ENCODE data around the gene PKIB. TPM values are rescaled to one million over a fixed set of nuclear protein-coding genes. Genes with fewer than 3 reads are reported as not detected.

Gene PKIB
- total and polyA plus RNA-seq, 2 experiments from 2014 or later, result 51.0 to 85.8 TPM

DNA sequence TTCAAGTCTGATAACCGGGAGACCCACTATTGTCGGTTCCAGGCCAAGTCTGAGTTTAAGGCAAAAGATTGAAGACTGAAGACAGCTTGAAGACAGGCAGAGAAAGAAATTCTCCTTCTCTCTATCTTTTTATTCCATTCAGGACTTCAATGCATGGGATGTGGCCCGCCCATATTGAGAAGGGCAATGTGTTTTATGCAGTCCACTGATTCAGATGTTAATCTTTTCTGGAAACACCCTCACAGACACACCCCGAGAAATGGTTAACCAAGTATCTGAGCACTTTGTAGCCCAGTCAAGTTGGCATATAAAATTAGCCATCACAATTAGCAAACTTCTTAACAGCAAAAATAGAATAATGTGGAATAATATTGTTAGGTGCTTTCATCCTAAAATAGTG is 93.9 kb downstream of the PKIB start:
- no peak overlapping the region for H3K4me3 ChIP-seq
- TF ChIP-seq, protein P1, sequence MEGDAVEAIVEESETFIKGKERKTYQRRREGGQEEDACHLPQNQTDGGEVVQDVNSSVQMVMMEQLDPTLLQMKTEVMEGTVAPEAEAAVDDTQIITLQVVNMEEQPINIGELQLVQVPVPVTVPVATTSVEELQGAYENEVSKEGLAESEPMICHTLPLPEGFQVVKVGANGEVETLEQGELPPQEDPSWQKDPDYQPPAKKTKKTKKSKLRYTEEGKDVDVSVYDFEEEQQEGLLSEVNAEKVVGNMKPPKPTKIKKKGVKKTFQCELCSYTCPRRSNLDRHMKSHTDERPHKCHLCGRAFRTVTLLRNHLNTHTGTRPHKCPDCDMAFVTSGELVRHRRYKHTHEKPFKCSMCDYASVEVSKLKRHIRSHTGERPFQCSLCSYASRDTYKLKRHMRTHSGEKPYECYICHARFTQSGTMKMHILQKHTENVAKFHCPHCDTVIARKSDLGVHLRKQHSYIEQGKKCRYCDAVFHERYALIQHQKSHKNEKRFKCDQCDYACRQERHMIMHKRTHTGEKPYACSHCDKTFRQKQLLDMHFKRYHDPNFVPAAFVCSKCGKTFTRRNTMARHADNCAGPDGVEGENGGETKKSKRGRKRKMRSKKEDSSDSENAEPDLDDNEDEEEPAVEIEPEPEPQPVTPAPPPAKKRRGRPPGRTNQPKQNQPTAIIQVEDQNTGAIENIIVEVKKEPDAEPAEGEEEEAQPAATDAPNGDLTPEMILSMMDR (IDR thresholded peaks at IDR 0.05; ENCODE audit: low read depth, low read length), result no peak
- DNase-seq (ENCODE audit: low read depth in 1 of 2, low spot score in 1 of 2), result no peak

DNA sequence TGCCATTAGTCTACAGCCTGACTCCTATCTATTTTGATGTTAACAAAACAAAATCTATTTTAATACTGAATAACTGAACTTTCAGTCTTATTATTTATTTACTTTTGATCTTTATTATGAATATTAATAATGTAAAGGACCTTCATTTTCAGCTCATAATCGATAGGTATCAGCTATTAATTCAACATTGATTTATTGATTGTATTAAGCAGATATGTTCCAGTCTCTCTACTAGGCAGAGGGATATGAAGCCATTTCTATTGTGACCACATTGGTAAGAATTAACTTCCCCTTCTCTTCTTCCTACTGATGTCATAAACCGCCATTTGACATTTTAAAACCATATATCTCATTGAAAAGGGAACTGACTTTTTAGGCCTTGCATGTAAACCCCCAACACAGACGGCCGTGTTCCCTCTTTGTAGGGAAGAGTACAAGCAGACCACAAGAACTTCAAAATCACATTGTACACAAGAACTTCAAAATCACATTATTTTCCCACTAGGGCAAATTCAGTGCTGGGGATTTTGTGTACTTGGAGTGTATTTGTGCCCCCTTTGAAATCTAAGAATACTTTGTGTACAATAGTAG is 99.8 kb downstream of the PKIB start:
- Histone ChIP-seq H3K4me3 (no peak overlapping the region), H3K36me3 (no peaks in the 10 kb centered on the region), H3K27me3 (no peaks in the 10 kb centered on the region), H3K4me1 (ENCODE audit: low read depth) (peaks cover 7% of the 10 kb centered on the region), H3K9me3 (ENCODE audit: low read depth) (no peaks in the 10 kb centered on the region), H3K27ac (no peak overlapping the region)
- TF ChIP-seq, protein P1 (IDR thresholded peaks at IDR 0.05; ENCODE audit: low read depth, low read length), result no peak
- DNase-seq (ENCODE audit: low read depth in 1 of 2, low spot score in 1 of 2), result no peak

More for the DNA sequence above, 93.9 kb downstream of the PKIB start:
- no peaks in the 10 kb centered on the region for H3K36me3 ChIP-seq
- no peaks in the 10 kb centered on the region for H3K4me1 ChIP-seq (ENCODE audit: low read depth)
- H3K27ac ChIP-seq, result no peak overlapping the region
- H3K9me3 ChIP-seq (ENCODE audit: low read depth), result no peaks in the 10 kb centered on the region
- no peaks in the 10 kb centered on the region for H3K27me3 ChIP-seq

DNA sequence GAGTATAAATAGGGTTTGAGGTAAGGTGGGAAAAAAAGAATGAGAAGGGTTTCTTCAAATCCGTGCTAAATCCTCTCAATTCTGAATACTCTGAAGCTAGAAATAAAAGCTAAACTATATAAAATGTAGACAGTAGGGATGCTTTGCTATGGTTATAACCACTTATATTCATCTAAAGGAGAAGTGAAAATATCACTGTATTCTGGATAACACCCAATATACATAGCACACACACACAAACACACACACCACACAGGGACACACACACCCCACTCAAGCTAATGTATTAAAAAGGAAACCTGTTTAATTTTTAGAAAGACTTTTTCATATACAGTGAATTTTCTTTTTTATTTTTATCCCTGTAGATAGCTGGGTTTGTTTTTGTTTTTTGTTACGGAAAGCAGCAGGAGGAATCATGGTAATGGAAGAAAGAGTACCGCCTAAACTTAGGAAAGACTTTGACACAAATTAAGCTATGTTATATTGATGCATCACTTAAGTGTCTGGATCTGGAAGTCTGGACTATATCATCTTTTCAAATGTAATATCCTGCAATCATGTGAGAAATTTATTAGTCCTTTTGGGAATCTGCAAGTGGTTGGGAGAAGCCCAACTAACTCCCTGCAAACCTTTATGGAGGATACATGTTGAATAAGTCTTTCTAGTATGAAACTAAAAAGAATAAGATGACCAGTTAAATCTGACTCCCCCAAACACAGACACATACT is 100.9 kb downstream of the PKIB start:
- Histone ChIP-seq H3K9me3 (ENCODE audit: low read depth) (no peaks in the 10 kb centered on the region), H3K4me3 (no peak overlapping the region), H3K4me1 (ENCODE audit: low read depth) (peaks cover 7% of the 10 kb centered on the region), H3K36me3 (no peaks in the 10 kb centered on the region), H3K27ac (no peak overlapping the region), H3K27me3 (no peaks in the 10 kb centered on the region)
- TF ChIP-seq, protein P1 (IDR thresholded peaks at IDR 0.05; ENCODE audit: low read depth, low read length), result no peak
- DNase-seq (ENCODE audit: low read depth in 1 of 2, low spot score in 1 of 2), result no peak

DNA sequence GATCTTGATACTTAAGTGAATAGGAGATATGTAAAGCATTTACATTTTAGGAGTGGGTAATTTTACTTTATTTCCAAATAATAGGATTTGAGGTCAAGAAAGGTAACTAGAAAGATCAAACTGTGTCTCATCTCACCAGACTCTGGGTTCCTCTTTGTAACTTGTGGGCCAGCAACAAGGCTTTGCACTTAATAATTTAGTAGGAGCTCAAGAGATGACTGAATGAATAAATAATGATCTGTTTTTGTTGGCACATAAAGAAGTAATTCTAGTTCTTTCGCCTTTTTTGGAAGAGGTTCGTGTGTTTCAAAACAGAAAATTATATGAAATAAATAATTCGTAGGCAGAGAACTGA is 101.9 kb downstream of the PKIB start:
- Histone ChIP-seq H3K4me3 (no peak overlapping the region), H3K27me3 (no peaks in the 10 kb centered on the region)
- TF ChIP-seq, protein P1 (IDR thresholded peaks at IDR 0.05; ENCODE audit: low read depth, low read length), result no peak

DNA sequence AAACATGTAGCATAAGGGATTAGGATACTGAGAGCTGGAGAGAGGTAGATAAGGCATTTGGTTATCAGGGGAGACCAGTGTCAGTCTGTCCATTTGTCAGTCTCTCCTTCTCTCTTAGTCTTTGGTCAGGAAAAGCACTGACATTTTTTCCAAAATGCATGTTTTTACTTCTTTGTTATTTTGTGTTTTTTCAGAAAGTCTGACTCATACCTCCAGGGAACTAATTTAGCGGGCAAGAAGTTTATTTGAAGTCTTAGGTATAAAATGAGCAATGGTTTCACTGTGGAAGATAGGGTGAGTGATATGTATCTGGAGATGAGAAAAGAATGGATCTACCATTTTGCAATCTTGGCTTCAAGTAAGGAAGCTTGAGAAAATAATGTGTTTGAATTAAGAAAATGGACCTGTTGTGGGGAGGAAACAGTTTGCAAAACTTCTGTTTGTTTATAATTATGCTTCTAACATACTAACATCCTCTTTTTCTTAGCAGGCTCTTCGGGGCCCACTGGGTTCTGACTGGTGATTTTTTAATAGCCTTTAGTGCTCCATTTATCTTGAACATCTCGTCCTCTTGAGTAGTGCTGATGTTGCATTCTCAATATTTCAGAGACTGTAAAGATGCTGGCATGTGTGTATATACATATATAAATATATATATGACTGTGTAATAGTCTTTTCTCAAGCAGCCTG is 102.4 kb downstream of the PKIB start:
- H3K36me3 ChIP-seq, result no peaks in the 10 kb centered on the region
- no peaks in the 10 kb centered on the region for H3K9me3 ChIP-seq (ENCODE audit: low read depth)
- TF ChIP-seq, protein P1 (IDR thresholded peaks at IDR 0.05; ENCODE audit: low read depth, low read length), result no peak
- H3K4me3 ChIP-seq, result no peak overlapping the region
- DNase-seq (ENCODE audit: low read depth in 1 of 2, low spot score in 1 of 2), result no peak
- no peak overlapping the region for H3K27ac ChIP-seq
- H3K4me1 ChIP-seq (ENCODE audit: low read depth), result peaks cover 14% of the 10 kb centered on the region
- H3K27me3 ChIP-seq, result no peaks in the 10 kb centered on the region

More for the DNA sequence above, 101.9 kb downstream of the PKIB start:
- peaks cover 10% of the 10 kb centered on the region for H3K4me1 ChIP-seq (ENCODE audit: low read depth)
- no peak for DNase-seq (ENCODE audit: low read depth in 1 of 2, low spot score in 1 of 2)
- H3K9me3 ChIP-seq (ENCODE audit: low read depth), result no peaks in the 10 kb centered on the region
- H3K27ac ChIP-seq, result no peak overlapping the region
- H3K36me3 ChIP-seq, result no peaks in the 10 kb centered on the region
